NB4 (cell line): ENCODE measurements around the gene LCN6.
"Not testable (repeated sequence)": the region's sequence is repeated elsewhere in the genome, so short reads cannot be mapped to it uniquely, and the experiment has no call there.

Experiments used
- CTCF ChIP-seq: IDR thresholded peaks from one replicate; pipeline ENCODE4 v1.5.1; 2012; ENCODE audit warnings: low read depth, low read length
- MAX ChIP-seq: IDR thresholded peaks from 2 replicates; pipeline ENCODE4 v1.6.1; 2011; ENCODE audit warnings: low read depth, low read length
- POLR2A ChIP-seq: IDR thresholded peaks from 2 replicates; pipeline ENCODE4 v1.6.1; 2011; ENCODE audit warnings: mild to moderate bottlenecking; ENCODE audit not compliant: insufficient read length; ENCODE audit errors: extremely low read depth

GRCh38 chr9:136711219-136711648 is 37.1 kb downstream of the LCN6 start:
- TF ChIP-seq POLR2A, CTCF, MAX: not testable (repeated sequence)
